K562 (cell line): ENCODE results near the gene GTF2I. TPM values are rescaled to one million over a fixed set of nuclear protein-coding genes. Genes with fewer than 3 reads are reported as not detected.

Experiments
- ATAC-seq: fragments of 200-7000 bp; cut with Tn5 transposase; 3 replicates; pipeline ENCODE4 v1.9.1; 2020; ENCODE audit warnings: moderate library complexity
- BruUV-seq: library from RNA; stranded (reverse); fragments of 400-500 nt; replicated peaks from 2 replicates; lab custom pipeline; 2021; lab: Mats Ljungman, UMichigan
- CTCF ChIA-PET: fragments of 300-600 bp; formaldehyde crosslinking; extraction: SDS; loops from one replicate; lab custom pipeline; 2021; ENCODE audit warnings: low intra/inter-chr PET ratio; lab: Yijun Ruan, JAX
- POLR2A ChIA-PET: fragments of 300-600, 350-650 bp; sonication (Branson Sonifier 250); formaldehyde crosslinking; extraction: SDS; loops from one replicate; lab custom pipeline; 2021; ENCODE audit warnings: antibody characterized with exemption, inconsistent platforms; lab: Yijun Ruan, JAX
- DNase-seq, 4 experiments: peaks; one replicate each; pipeline versions ENCODE4 v3.0.0 to v3.0.0-alpha.2; 2011 to 2018; ENCODE audit warnings: low spot score in 3 of 4, mixed read lengths in 3 of 4; ENCODE audit errors: extremely low read depth in 1 of 4
- FAIRE-seq: peaks from 2 replicates; lab custom pipeline; 2011; peaks lifted over from hg19 to GRCh38; lab: Jason Lieb, UNC
- H2AFZ ChIP-seq: 2 replicates; pipeline ENCODE4 v1.6.0; 2011; ENCODE audit warnings: low read depth, low read length, control low read depth, inconsistent platforms
- H3K27ac ChIP-seq: fragments of 200-600 bp; 3 replicates; pipeline ENCODE4 v1.8.0; 2011; ENCODE audit warnings: low read depth, mild to moderate bottlenecking, control low read depth, inconsistent platforms, low read length, moderate library complexity, mixed read lengths; ENCODE audit errors: extremely low read depth
- H3K27me3 ChIP-seq, 2 experiments: fragments of 300-600 bp in 1 of 2; 2 replicates in 1 of 2; 3 replicates in 1 of 2; pipeline versions ENCODE4 v1.6.0 to v1.8.0; 2011; ENCODE audit warnings: inconsistent platforms in 2 of 2, low read length in 2 of 2, mild to moderate bottlenecking in 1 of 2, mixed read lengths in 1 of 2, moderate library complexity in 1 of 2; ENCODE audit not compliant: control insufficient read depth in 2 of 2, insufficient read depth in 2 of 2
- H3K36me3 ChIP-seq: fragments of 300-600 bp; 3 replicates; pipeline ENCODE4 v1.8.0; 2011; ENCODE audit warnings: mild to moderate bottlenecking, low read length, inconsistent platforms; ENCODE audit not compliant: control insufficient read depth, insufficient read depth
- H3K4me1 ChIP-seq, 2 experiments: fragments of 200-600 bp in 1 of 2; replicated peaks in 1 of 2; 2 replicates in 1 of 2; 3 replicates in 1 of 2; pipeline versions ENCODE4 v1.5.1 to v1.8.0; 2011; ENCODE audit warnings: inconsistent platforms in 2 of 2, low read length in 2 of 2, mild to moderate bottlenecking in 1 of 2, mixed read lengths in 1 of 2, moderate library complexity in 1 of 2; ENCODE audit not compliant: control insufficient read depth in 2 of 2, insufficient read depth in 2 of 2
- H3K4me2 ChIP-seq: 2 replicates; pipeline ENCODE4 v1.6.1; 2011; ENCODE audit warnings: low read length, control low read depth, inconsistent platforms, mixed read lengths; ENCODE audit not compliant: insufficient read depth
- H3K4me3 ChIP-seq: fragments of 200-600 bp; sonication (generic), shearing (Covaris generic); 2 replicates; pipeline ENCODE4 v1.5.1; 2016; ENCODE audit warnings: control low read depth, inconsistent platforms
- H3K79me2 ChIP-seq: fragments of 200-600 bp; 3 replicates; pipeline ENCODE4 v1.8.0; 2011; ENCODE audit warnings: low read length, inconsistent platforms; ENCODE audit not compliant: control insufficient read depth, insufficient read depth
- H3K9ac ChIP-seq, 2 experiments: 2 replicates each; pipeline versions ENCODE4 v1.6.0 to v1.6.1; 2011; ENCODE audit warnings: low read depth in 2 of 2, low read length in 2 of 2, control low read depth in 1 of 2, inconsistent platforms in 1 of 2, mild to moderate bottlenecking in 1 of 2, mixed read lengths in 1 of 2; ENCODE audit not compliant: insufficient read depth in 1 of 2
- H3K9me1 ChIP-seq: one replicate; pipeline ENCODE4 v1.6.0; 2011; ENCODE audit warnings: inconsistent platforms, mild to moderate bottlenecking, low read length, moderate library complexity; ENCODE audit not compliant: control insufficient read depth, insufficient read depth
- H3K9me3 ChIP-seq: replicated peaks from 2 replicates; pipeline ENCODE4 v1.5.1; 2011; ENCODE audit warnings: low read depth, low read length, inconsistent platforms; ENCODE audit not compliant: control insufficient read depth, insufficient read depth
- H4K20me1 ChIP-seq: replicated peaks from 2 replicates; pipeline ENCODE4 v1.6.1; 2011; ENCODE audit warnings: low read length, inconsistent platforms, mixed read lengths; ENCODE audit not compliant: control insufficient read depth, insufficient read depth
- NFIC ChIP-seq: fragments of 450-650 bp; IDR thresholded peaks from 2 replicates; pipeline ENCODE4 v1.6.1; 2017; ENCODE audit warnings: mild to moderate bottlenecking, inconsistent platforms
- TAF7 ChIP-seq: fragments of 450-650 bp; IDR thresholded peaks from 2 replicates; pipeline ENCODE4 v1.6.1; 2016; ENCODE audit warnings: missing genetic modification characterization, missing compliant biosample characterization
- TRIM24 ChIP-seq, 2 experiments: fragments of 450-650 bp; IDR thresholded peaks; 2 replicates each; pipeline ENCODE4 v1.6.1; 2016
- ZNF121 ChIP-seq: sonication (generic); formaldehyde crosslinking; conservative IDR thresholded peaks from 2 replicates; pipeline ENCODE4 v1.8.0; 2022; ENCODE audit warnings: missing genetic modification reagents
- ZNF217 ChIP-seq: sonication (generic); formaldehyde crosslinking; IDR thresholded peaks from 2 replicates; pipeline ENCODE4 v1.8.0; 2022; ENCODE audit warnings: mild to moderate bottlenecking, missing genetic modification reagents
- WGBS: fragments of 100-300 bp; shearing (Covaris generic); methylation state at CpG from one replicate; pipeline ENCODE4 v1.1.6; 2016; ENCODE audit warnings: low coverage, mixed read lengths; ENCODE audit not compliant: insufficient coverage; ENCODE audit errors: missing lambda C conversion rate; 5-methylcytosine and 5-hydroxymethylcytosine counted together
- in situ Hi-C: fragments of 300-500 bp; cut with MboI; formaldehyde crosslinking; loops from 4 replicates; pipeline ENCODE4 v1.15.0; 2018; ENCODE audit warnings: inconsistent platforms, mixed read lengths
- intact Hi-C: fragments of 100-400 bp; cut with micrococcal nuclease; formaldehyde crosslinking; loops from 2 replicates; pipeline ENCODE4 v1.14.2; 2022
- polyA plus RNA-seq, 8 experiments: library from polyadenylated mRNA; depleted of rRNA in 4 of 8; stranded (reverse) in 5 of 8; unstranded in 3 of 8; fragments of >200 nt; fragmentation: Nextera tagmentation in 2 of 8; fragmentation: Illumina TruSeq in 1 of 8; extraction: Ambion mirVana in 2 of 8; extraction: Trizol in 1 of 8; gene quantifications; 2 replicates each; pipeline versions ENCODE4 v1.2.1 to v1.2.3, GENCODE V29; 2011 to 2014; ENCODE audit warnings: inconsistent platforms in 1 of 8, missing spikeins in 1 of 8
- total RNA-seq, 7 experiments: library from RNA; depleted of rRNA in 6 of 7; stranded (reverse); fragments of >200 nt in 6 of 7; fragmentation: Illumina TruSeq in 2 of 7; extraction: Trizol in 2 of 7; gene quantifications; 2 replicates each; pipeline versions ENCODE4 v1.2.1 to v1.2.3, GENCODE V29; 2011 to 2021; ENCODE audit warnings: low replicate concordance in 1 of 7

The GTF2I gene
- total and polyA plus RNA-seq, 9 of the 15 experiments (the other 6 are each of a cell fraction or from before 2014, with no cell fraction given): 8.4 to 161 (median 90.0) TPM

- CTCF ChIA-PET: no interaction called here
- Histone ChIP-seq H3K27me3 (no peaks in the 10 kb centered on the region), H3K36me3 (no peaks in the 10 kb centered on the region), H3K9ac (peak overlapping the region in 1 of 2 experiments; percentile 82; a peak in 2 of 4 replicates), H3K9me3 (no peaks in the 10 kb centered on the region), H3K4me1 (peaks cover 10 to 12% of the 10 kb centered on the region in 2 experiments), H2AFZ (peak overlapping the region; percentile 46; the same call in 1 of the 2 replicates), H3K4me3 (no peak overlapping the region), H3K9me1 (no peaks in the 10 kb centered on the region), H3K4me2 (no peak overlapping the region), H3K27ac (no peak overlapping the region), H4K20me1 (no peaks in the 10 kb centered on the region), H3K79me2 (no peaks in the 10 kb centered on the region)
- 39% methylated on average over 11 of the region's 11 CpGs for WGBS
- DNase-seq (peak in 3 of 4 experiments; percentile 32 to 54 (median 38)), ATAC-seq (peak; percentile 71), FAIRE-seq (peak; percentile 32)
- intact Hi-C loops: no loop called here
- BruUV-seq: no TSS peak
- POLR2A ChIA-PET: interaction anchor here (0.7 to 1.5 kb wide), 4 partner anchors 10 to 15 kb away, joined by 3 to 5 read pairs (median 3); no protein-coding TSS in a partner anchor
- in situ Hi-C loops: no loop called here
- TF ChIP-seq ZNF217 (CRISPR knock-in tag) (no peak), ZNF121 (CRISPR knock-in tag) (no peak), TAF7 (tag) (no peak), NFIC (peak; percentile 88), TRIM24 (IDR thresholded peaks at IDR 0.05) (no peak)
Measured at GRCh38 chr7:74612015-74612829, 45.3 kb upstream of the GTF2I start.
